ENCODE results near the gene FAM107B.

DNA sequence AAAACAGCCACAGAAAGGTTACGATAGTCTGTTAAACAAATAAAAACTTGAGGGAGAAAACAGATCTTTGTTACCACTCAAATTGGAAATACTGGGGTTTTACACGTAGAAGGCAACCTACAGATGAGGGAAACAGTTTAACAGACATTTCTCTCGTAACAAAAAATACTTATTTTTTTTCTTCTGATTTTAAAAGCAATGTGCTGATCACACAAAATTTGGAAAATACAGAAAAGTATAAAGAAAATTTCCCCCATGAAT is 211.7 kb downstream of the FAM107B start:
- TF ChIP-seq, protein P1, sequence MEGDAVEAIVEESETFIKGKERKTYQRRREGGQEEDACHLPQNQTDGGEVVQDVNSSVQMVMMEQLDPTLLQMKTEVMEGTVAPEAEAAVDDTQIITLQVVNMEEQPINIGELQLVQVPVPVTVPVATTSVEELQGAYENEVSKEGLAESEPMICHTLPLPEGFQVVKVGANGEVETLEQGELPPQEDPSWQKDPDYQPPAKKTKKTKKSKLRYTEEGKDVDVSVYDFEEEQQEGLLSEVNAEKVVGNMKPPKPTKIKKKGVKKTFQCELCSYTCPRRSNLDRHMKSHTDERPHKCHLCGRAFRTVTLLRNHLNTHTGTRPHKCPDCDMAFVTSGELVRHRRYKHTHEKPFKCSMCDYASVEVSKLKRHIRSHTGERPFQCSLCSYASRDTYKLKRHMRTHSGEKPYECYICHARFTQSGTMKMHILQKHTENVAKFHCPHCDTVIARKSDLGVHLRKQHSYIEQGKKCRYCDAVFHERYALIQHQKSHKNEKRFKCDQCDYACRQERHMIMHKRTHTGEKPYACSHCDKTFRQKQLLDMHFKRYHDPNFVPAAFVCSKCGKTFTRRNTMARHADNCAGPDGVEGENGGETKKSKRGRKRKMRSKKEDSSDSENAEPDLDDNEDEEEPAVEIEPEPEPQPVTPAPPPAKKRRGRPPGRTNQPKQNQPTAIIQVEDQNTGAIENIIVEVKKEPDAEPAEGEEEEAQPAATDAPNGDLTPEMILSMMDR (IDR thresholded peaks at IDR 0.05; ENCODE audit: control extremely low read depth in 1 of 3, insufficient read depth in 1 of 3, low read depth in 1 of 3, low read length in 3 of 3): no peak
- no peak for TF ChIP-seq BRCA1 (IDR thresholded peaks at IDR 0.05; ENCODE audit: low read depth, low read length)
- no peak for TF ChIP-seq POLR2A (IDR thresholded peaks at IDR 0.05; ENCODE audit: control extremely low read depth in 1 of 2, low read depth in 2 of 2, low read length in 2 of 2)
- TF ChIP-seq EZH2 (IDR thresholded peaks at IDR 0.05; ENCODE audit: low read depth, low read length, severe bottlenecking): no peak
- no peak for TF ChIP-seq GTF2F1 (IDR thresholded peaks at IDR 0.05; ENCODE audit: borderline replicate concordance, low read depth, low read length)
- no peak for TF ChIP-seq RNF2 (IDR thresholded peaks at IDR 0.05; ENCODE audit: borderline replicate concordance, low read depth, low read length, missing control alignments, poor library complexity, severe bottlenecking)
- TF ChIP-seq SP1 (IDR thresholded peaks at IDR 0.05; ENCODE audit: low read depth, low read length): no peak
- TF ChIP-seq NRF1 (IDR thresholded peaks at IDR 0.05; ENCODE audit: low read depth, low read length): no peak
- TF ChIP-seq CHD2 (IDR thresholded peaks at IDR 0.05; ENCODE audit: low read length): no peak
- no peak for TF ChIP-seq CHD1 (IDR thresholded peaks at IDR 0.05; ENCODE audit: low read depth, low read length)
- TF ChIP-seq, protein P2, sequence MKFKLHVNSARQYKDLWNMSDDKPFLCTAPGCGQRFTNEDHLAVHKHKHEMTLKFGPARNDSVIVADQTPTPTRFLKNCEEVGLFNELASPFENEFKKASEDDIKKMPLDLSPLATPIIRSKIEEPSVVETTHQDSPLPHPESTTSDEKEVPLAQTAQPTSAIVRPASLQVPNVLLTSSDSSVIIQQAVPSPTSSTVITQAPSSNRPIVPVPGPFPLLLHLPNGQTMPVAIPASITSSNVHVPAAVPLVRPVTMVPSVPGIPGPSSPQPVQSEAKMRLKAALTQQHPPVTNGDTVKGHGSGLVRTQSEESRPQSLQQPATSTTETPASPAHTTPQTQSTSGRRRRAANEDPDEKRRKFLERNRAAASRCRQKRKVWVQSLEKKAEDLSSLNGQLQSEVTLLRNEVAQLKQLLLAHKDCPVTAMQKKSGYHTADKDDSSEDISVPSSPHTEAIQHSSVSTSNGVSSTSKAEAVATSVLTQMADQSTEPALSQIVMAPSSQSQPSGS (IDR thresholded peaks at IDR 0.05; ENCODE audit: low read length): no peak
- TF ChIP-seq RAD21 (IDR thresholded peaks at IDR 0.05 in 1 of 2, conservative IDR thresholded peaks at IDR 0.05 in 1 of 2; ENCODE audit: low read depth in 2 of 2, low read length in 2 of 2): no peak
- TF ChIP-seq SRF (IDR thresholded peaks at IDR 0.05; ENCODE audit: low read depth, low read length): no peak
- TF ChIP-seq SUZ12 (IDR thresholded peaks at IDR 0.05; ENCODE audit: low read length): no peak

All from H1 (cell line).